ENCODE data around the gene PLPP6. TPM values are rescaled to one million over a fixed set of nuclear protein-coding genes. Genes with fewer than 3 reads are reported as not detected.
A peak's percentile ranks its signal among the peaks of the same experiment; 100 is the strongest.

The PLPP6 gene
- total RNA-seq, 1 experiment from 2014 or later, result 30.9 TPM

GRCh38 chr9:4684820-4685219 is 22.7 kb downstream of the PLPP6 start:
- CTCF ChIA-PET, result no interaction called here
- H3K27ac ChIP-seq (ENCODE audit: low read depth, low read length, poor library complexity, severe bottlenecking), result peak overlapping the region; percentile 26
- intact Hi-C loops (cut with micrococcal nuclease; ENCODE audit: unreplicated experiment), result no loop called here
- BruUV-seq (replicated peaks), result no TSS peak
- POLR2A ChIA-PET (ENCODE audit: low non-redundant PET), result no interaction called here
- no peaks in the 10 kb centered on the region for H3K27me3 ChIP-seq (replicated peaks; ENCODE audit: insufficient read depth, low read depth, low read length, poor library complexity)
- H3K4me3 ChIP-seq (ENCODE audit: low read depth, low read length, poor library complexity, severe bottlenecking), result no peak overlapping the region
- DNase-seq (ENCODE audit: low spot score), result no peak
- H3K36me3 ChIP-seq (ENCODE audit: insufficient read depth, low read length, poor library complexity, severe bottlenecking), result peaks cover 45% of the 10 kb centered on the region
- no peaks in the 10 kb centered on the region for H3K9me3 ChIP-seq (ENCODE audit: low read depth, low read length, poor library complexity, severe bottlenecking)
- TF ChIP-seq CTCF (conservative IDR thresholded peaks at IDR 0.05; ENCODE audit: low read depth, low read length) (no peak), EZH2 (IDR thresholded peaks at IDR 0.05; ENCODE audit: borderline replicate concordance, low read depth, low read length, poor library complexity, severe bottlenecking) (no peak)
- H3K4me1 ChIP-seq (ENCODE audit: insufficient read depth, low read length, poor library complexity, severe bottlenecking), result peaks cover 18% of the 10 kb centered on the region

- CTCF ChIA-PET, result no interaction called here
Measured at GRCh38 chr9:4686112-4686511, 24.0 kb downstream of the PLPP6 start.

GRCh38 chr9:4686584-4686983 is 24.5 kb downstream of the PLPP6 start:
- Histone ChIP-seq H3K36me3 (ENCODE audit: insufficient read depth, low read length, poor library complexity, severe bottlenecking) (peaks cover 55% of the 10 kb centered on the region), H3K27me3 (replicated peaks; ENCODE audit: insufficient read depth, low read depth, low read length, poor library complexity) (no peaks in the 10 kb centered on the region), H3K4me1 (ENCODE audit: insufficient read depth, low read length, poor library complexity, severe bottlenecking) (peaks cover 18% of the 10 kb centered on the region), H3K4me3 (ENCODE audit: low read depth, low read length, poor library complexity, severe bottlenecking) (no peak overlapping the region), H3K9me3 (ENCODE audit: low read depth, low read length, poor library complexity, severe bottlenecking) (no peaks in the 10 kb centered on the region), H3K27ac (ENCODE audit: low read depth, low read length, poor library complexity, severe bottlenecking) (peak overlapping the region; percentile 34)
- no peak for DNase-seq (ENCODE audit: low spot score)
- ChIA-PET CTCF (no interaction called here), POLR2A (ENCODE audit: low non-redundant PET) (no interaction called here)
- no TSS peak for BruUV-seq (replicated peaks)
- intact Hi-C loops (cut with micrococcal nuclease; ENCODE audit: unreplicated experiment), result no loop called here
- TF ChIP-seq EZH2 (IDR thresholded peaks at IDR 0.05; ENCODE audit: borderline replicate concordance, low read depth, low read length, poor library complexity, severe bottlenecking), result no peak
- no peak for TF ChIP-seq CTCF (conservative IDR thresholded peaks at IDR 0.05; ENCODE audit: low read depth, low read length)

More at GRCh38 chr9:4686112-4686511, 24.0 kb downstream of the PLPP6 start:
- Histone ChIP-seq H3K27ac (ENCODE audit: low read depth, low read length, poor library complexity, severe bottlenecking) (peak overlapping the region; percentile 34), H3K9me3 (ENCODE audit: low read depth, low read length, poor library complexity, severe bottlenecking) (no peaks in the 10 kb centered on the region), H3K4me1 (ENCODE audit: insufficient read depth, low read length, poor library complexity, severe bottlenecking) (peaks cover 18% of the 10 kb centered on the region), H3K27me3 (replicated peaks; ENCODE audit: insufficient read depth, low read depth, low read length, poor library complexity) (no peaks in the 10 kb centered on the region), H3K4me3 (ENCODE audit: low read depth, low read length, poor library complexity, severe bottlenecking) (no peak overlapping the region), H3K36me3 (ENCODE audit: insufficient read depth, low read length, poor library complexity, severe bottlenecking) (peaks cover 50% of the 10 kb centered on the region)
- BruUV-seq (replicated peaks), result no TSS peak
- DNase-seq (ENCODE audit: low spot score), result no peak
- TF ChIP-seq EZH2 (IDR thresholded peaks at IDR 0.05; ENCODE audit: borderline replicate concordance, low read depth, low read length, poor library complexity, severe bottlenecking) (no peak), CTCF (conservative IDR thresholded peaks at IDR 0.05; ENCODE audit: low read depth, low read length) (no peak)
- intact Hi-C loops (cut with micrococcal nuclease; ENCODE audit: unreplicated experiment), result no loop called here
- POLR2A ChIA-PET (ENCODE audit: low non-redundant PET), result no interaction called here
